Loucy (cell line): ENCODE results near the gene TICRR.

Experiments used
- H2AFZ ChIP-seq: fragments of 200-600 bp; sonication (generic); 2 replicates; pipeline ENCODE4 v1.6.0; 2016; ENCODE audit warnings: antibody characterized with exemption, mild to moderate bottlenecking, low read length, moderate library complexity
- H3F3A ChIP-seq: fragments of 200-600 bp; 2 replicates; pipeline ENCODE4 v1.6.0; 2016; ENCODE audit warnings: antibody characterized with exemption, low read depth, mild to moderate bottlenecking
- H3K27me3 ChIP-seq: fragments of 200-600 bp; sonication (generic); 2 replicates; pipeline ENCODE4 v1.6.1; 2014; ENCODE audit warnings: low read length, mild to moderate bottlenecking; ENCODE audit not compliant: insufficient read depth, poor library complexity, severe bottlenecking
- H3K36me3 ChIP-seq: fragments of 200-600 bp; sonication (generic); 2 replicates; pipeline ENCODE4 v1.6.1; 2016; ENCODE audit warnings: low read length; ENCODE audit not compliant: insufficient read depth
- H3K4me1 ChIP-seq: fragments of 200-600 bp; sonication (generic); 2 replicates; pipeline ENCODE4 v1.5.1; 2014; ENCODE audit warnings: low read length, mild to moderate bottlenecking; ENCODE audit not compliant: insufficient read depth, poor library complexity, severe bottlenecking
- H3K4me2 ChIP-seq: fragments of 200-600 bp; sonication (generic); 2 replicates; pipeline ENCODE4 v1.6.0; 2014; ENCODE audit warnings: antibody characterized with exemption, low read length, low read depth, mild to moderate bottlenecking; ENCODE audit not compliant: poor library complexity, severe bottlenecking
- H3K4me3 ChIP-seq: fragments of 200-600 bp; sonication (generic); 2 replicates; pipeline ENCODE4 v1.5.1; 2014; ENCODE audit warnings: low read length, mild to moderate bottlenecking, mixed read lengths; ENCODE audit not compliant: poor library complexity, severe bottlenecking
- H3K79me2 ChIP-seq: fragments of 200-600 bp; sonication (generic); 2 replicates; pipeline ENCODE4 v1.6.1; 2014; ENCODE audit warnings: low read length; ENCODE audit not compliant: insufficient read depth
- H3K9ac ChIP-seq: fragments of 200-600 bp; sonication (generic); 2 replicates; pipeline ENCODE4 v1.6.0; 2014; ENCODE audit warnings: mild to moderate bottlenecking, low read depth, low read length, moderate library complexity; ENCODE audit not compliant: poor library complexity, severe bottlenecking
- H3K9me2 ChIP-seq: fragments of 200-600 bp; sonication (generic); replicated peaks from 2 replicates; pipeline ENCODE4 v1.6.1; 2016; ENCODE audit warnings: low read depth, low read length, mixed read lengths
- H3K9me3 ChIP-seq: fragments of 200-600 bp; sonication (generic); 2 replicates; pipeline ENCODE4 v1.6.1; 2014; ENCODE audit warnings: mild to moderate bottlenecking, antibody characterized with exemption, low read length, low read depth; ENCODE audit not compliant: insufficient read depth
- H4K20me1 ChIP-seq: fragments of 200-600 bp; sonication (generic); 2 replicates; pipeline ENCODE4 v1.6.0; 2014; ENCODE audit warnings: antibody characterized with exemption, low read length, mild to moderate bottlenecking; ENCODE audit not compliant: insufficient read depth, poor library complexity, severe bottlenecking
- EZH2phosphoT487 ChIP-seq: fragments of 200-600 bp; IDR thresholded peaks from 2 replicates; pipeline ENCODE4 v1.6.1; 2018; ENCODE audit warnings: antibody characterized with exemption, mild to moderate bottlenecking, moderate library complexity, borderline replicate concordance
- TF ChIP-seq, protein P1 (sequence below): fragments of 200-600 bp; sonication (generic); conservative IDR thresholded peaks from 2 replicates; pipeline ENCODE4 v1.5.1; 2014; ENCODE audit warnings: mild to moderate bottlenecking, antibody characterized with exemption, low read length

TICRR gene

GRCh38 chr15:89553632-89554031, 21.6 kb upstream of the TICRR start:
- H2AFZ ChIP-seq: no peak overlapping the region
- no peaks in the 10 kb centered on the region for H3K27me3 ChIP-seq
- H3K36me3 ChIP-seq: no peaks in the 10 kb centered on the region
- no peak overlapping the region for H3K4me3 ChIP-seq
- no peak overlapping the region for H3K9ac ChIP-seq
- no peaks in the 10 kb centered on the region for H3F3A ChIP-seq
- H3K4me2 ChIP-seq: no peak overlapping the region
- no peaks in the 10 kb centered on the region for H3K9me2 ChIP-seq
- H4K20me1 ChIP-seq: no peaks in the 10 kb centered on the region
- no peaks in the 10 kb centered on the region for H3K9me3 ChIP-seq
- H3K4me1 ChIP-seq: no peaks in the 10 kb centered on the region
- no peaks in the 10 kb centered on the region for H3K79me2 ChIP-seq
- TF ChIP-seq EZH2phosphoT487: no peak
- TF ChIP-seq, protein P1, sequence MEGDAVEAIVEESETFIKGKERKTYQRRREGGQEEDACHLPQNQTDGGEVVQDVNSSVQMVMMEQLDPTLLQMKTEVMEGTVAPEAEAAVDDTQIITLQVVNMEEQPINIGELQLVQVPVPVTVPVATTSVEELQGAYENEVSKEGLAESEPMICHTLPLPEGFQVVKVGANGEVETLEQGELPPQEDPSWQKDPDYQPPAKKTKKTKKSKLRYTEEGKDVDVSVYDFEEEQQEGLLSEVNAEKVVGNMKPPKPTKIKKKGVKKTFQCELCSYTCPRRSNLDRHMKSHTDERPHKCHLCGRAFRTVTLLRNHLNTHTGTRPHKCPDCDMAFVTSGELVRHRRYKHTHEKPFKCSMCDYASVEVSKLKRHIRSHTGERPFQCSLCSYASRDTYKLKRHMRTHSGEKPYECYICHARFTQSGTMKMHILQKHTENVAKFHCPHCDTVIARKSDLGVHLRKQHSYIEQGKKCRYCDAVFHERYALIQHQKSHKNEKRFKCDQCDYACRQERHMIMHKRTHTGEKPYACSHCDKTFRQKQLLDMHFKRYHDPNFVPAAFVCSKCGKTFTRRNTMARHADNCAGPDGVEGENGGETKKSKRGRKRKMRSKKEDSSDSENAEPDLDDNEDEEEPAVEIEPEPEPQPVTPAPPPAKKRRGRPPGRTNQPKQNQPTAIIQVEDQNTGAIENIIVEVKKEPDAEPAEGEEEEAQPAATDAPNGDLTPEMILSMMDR: no peak

DNA sequence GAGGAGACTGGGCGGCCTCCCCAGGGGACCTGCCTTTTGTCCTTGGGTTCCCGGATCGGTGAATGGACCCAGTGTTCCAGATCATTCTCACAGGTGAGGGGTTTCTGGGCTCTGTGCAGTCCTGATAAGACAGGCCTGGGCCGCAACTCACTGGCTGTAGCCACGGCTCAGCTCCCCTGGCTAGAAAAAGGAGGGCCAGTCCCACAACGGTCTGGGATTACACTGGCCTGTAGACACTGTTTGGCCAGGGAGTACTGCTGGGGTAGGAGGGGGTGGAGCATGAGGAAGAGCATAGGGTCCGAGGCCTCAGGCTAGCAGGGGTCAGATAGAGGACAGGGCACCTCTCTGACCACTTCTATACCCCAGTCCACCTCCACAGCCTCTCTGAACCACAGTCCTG, 21.0 kb upstream of the TICRR start:
- no peak overlapping the region for H3K4me2 ChIP-seq
- H2AFZ ChIP-seq: no peak overlapping the region
- no peaks in the 10 kb centered on the region for H3K9me3 ChIP-seq
- no peak overlapping the region for H3K9ac ChIP-seq
- H4K20me1 ChIP-seq: no peaks in the 10 kb centered on the region
- no peak overlapping the region for H3K4me3 ChIP-seq
- H3K27me3 ChIP-seq: no peaks in the 10 kb centered on the region
- H3K9me2 ChIP-seq: no peaks in the 10 kb centered on the region
- no peaks in the 10 kb centered on the region for H3F3A ChIP-seq
- H3K36me3 ChIP-seq: no peaks in the 10 kb centered on the region
- no peaks in the 10 kb centered on the region for H3K79me2 ChIP-seq
- no peak for TF ChIP-seq EZH2phosphoT487
- TF ChIP-seq, protein P1: no peak
- H3K4me1 ChIP-seq: no peaks in the 10 kb centered on the region

- H3K4me3 ChIP-seq: no peak overlapping the region
- H2AFZ ChIP-seq: no peak overlapping the region; the same call in 1 of the 2 replicates
- H3K4me1 ChIP-seq: no peaks in the 10 kb centered on the region
- no peaks in the 10 kb centered on the region for H3K27me3 ChIP-seq
- H3K36me3 ChIP-seq: no peaks in the 10 kb centered on the region
- no peak overlapping the region for H3K9ac ChIP-seq
- H3K9me3 ChIP-seq: no peaks in the 10 kb centered on the region
- TF ChIP-seq EZH2phosphoT487: no peak
- TF ChIP-seq, protein P1: no peak
- H3K4me2 ChIP-seq: no peak overlapping the region
- H3F3A ChIP-seq: no peaks in the 10 kb centered on the region
- no peaks in the 10 kb centered on the region for H4K20me1 ChIP-seq
- no peaks in the 10 kb centered on the region for H3K9me2 ChIP-seq
- H3K79me2 ChIP-seq: no peaks in the 10 kb centered on the region
Measured at GRCh38 chr15:89555768-89556167, 19.5 kb upstream of the TICRR start.
